Measurements from ENCODE around the gene LGALS7B. TPM values are rescaled to one million over a fixed set of nuclear protein-coding genes. Genes with fewer than 3 reads are reported as not detected.
A peak's percentile ranks its signal among the peaks of the same experiment; 100 is the strongest.

Gene LGALS7B
- total RNA-seq, 2 experiments from 2014 or later: not detected

GRCh38 chr19:38792250-38793111, 3.5 kb downstream of the LGALS7B start:
- Histone ChIP-seq H3K4me1 (ENCODE audit: insufficient read depth, low read length) (peaks cover 8% of the 10 kb centered on the region), H3K9me3 (ENCODE audit: control insufficient read depth in 1 of 2, insufficient read depth in 1 of 2, low read length in 2 of 2) (no peaks in the 10 kb centered on the region), H3K27me3 (ENCODE audit: control insufficient read depth in 1 of 2, insufficient read depth in 2 of 2, low read length in 2 of 2) (no peaks in the 10 kb centered on the region), H3K36me3 (ENCODE audit: insufficient read depth, low read length) (no peaks in the 10 kb centered on the region), H3K27ac (ENCODE audit: low read depth in 1 of 2, low read length in 2 of 2) (no peak overlapping the region), H3K4me3 (ENCODE audit: low read length) (peak overlapping the region; percentile 50)
- Mint-ChIP-seq H3K4me1 (ENCODE audit: low read depth) (peaks cover 5% of the 10 kb centered on the region), H3K4me3 (peak overlapping the region; percentile 78), H3K27me3 (no peaks in the 10 kb centered on the region), H3K27ac (no peak overlapping the region), H3K36me3 (ENCODE audit: low read depth) (no peaks in the 10 kb centered on the region), H3K9me3 (no peaks in the 10 kb centered on the region)
- TF ChIP-seq CTCF (IDR thresholded peaks at IDR 0.05): no peak
- DNase-seq: peak in 10 of 14 experiments; percentile 10 to 59 (median 36)
- CTCF ChIA-PET: interaction anchor here (1.0 kb wide), 1 partner anchor 23 kb away, joined by 3 read pairs; no protein-coding TSS in a partner anchor
- intact Hi-C loops (cut with DNase I, micrococcal nuclease): no loop called here
- POLR2A ChIA-PET: interaction anchor here (1.1 kb wide), 1 partner anchor 57 kb away, joined by 3 read pairs; the partner anchor contains the start of gene HNRNPL
- peak; percentile 33 for ATAC-seq (ENCODE audit: poor library complexity)

GRCh38 chr19:38793177-38793576, 4.2 kb downstream of the LGALS7B start:
- intact Hi-C loops (cut with DNase I, micrococcal nuclease): no loop called here

GRCh38 chr19:38793671-38794070, 4.7 kb downstream of the LGALS7B start:
- Mint-ChIP-seq H3K27ac (no peak overlapping the region), H3K27me3 (no peaks in the 10 kb centered on the region), H3K9me3 (no peaks in the 10 kb centered on the region), H3K36me3 (ENCODE audit: low read depth) (no peaks in the 10 kb centered on the region), H3K4me3 (peak overlapping the region; percentile 78), H3K4me1 (ENCODE audit: low read depth) (peaks cover 5% of the 10 kb centered on the region)
- H3K4me3 ChIP-seq (ENCODE audit: low read length): no peak overlapping the region
- peaks cover 8% of the 10 kb centered on the region for H3K4me1 ChIP-seq (ENCODE audit: insufficient read depth, low read length)
- no peaks in the 10 kb centered on the region for H3K9me3 ChIP-seq (ENCODE audit: control insufficient read depth in 1 of 2, insufficient read depth in 1 of 2, low read length in 2 of 2)
- DNase-seq (no peak), ATAC-seq (ENCODE audit: poor library complexity) (no peak)
- H3K27me3 ChIP-seq (ENCODE audit: control insufficient read depth in 1 of 2, insufficient read depth in 2 of 2, low read length in 2 of 2): no peaks in the 10 kb centered on the region
- POLR2A ChIA-PET: no interaction called here
- no peaks in the 10 kb centered on the region for H3K36me3 ChIP-seq (ENCODE audit: insufficient read depth, low read length)
- no peak for TF ChIP-seq CTCF (IDR thresholded peaks at IDR 0.05)
- H3K27ac ChIP-seq (ENCODE audit: low read depth in 1 of 2, low read length in 2 of 2): no peak overlapping the region
- intact Hi-C loops (cut with DNase I, micrococcal nuclease): loop anchor here in 1 of 2 experiments (2.0 kb wide), 1 partner anchor 19 kb away; no protein-coding TSS in a partner anchor
- CTCF ChIA-PET: no interaction called here

More at GRCh38 chr19:38793177-38793576, 4.2 kb downstream of the LGALS7B start:
- H3K36me3 Mint-ChIP-seq (ENCODE audit: low read depth): no peaks in the 10 kb centered on the region
- CTCF ChIA-PET: interaction anchor here (1.0 kb wide), 1 partner anchor 23 kb away, joined by 3 read pairs; no protein-coding TSS in a partner anchor
- peak overlapping the region; percentile 78 for H3K4me3 Mint-ChIP-seq
- TF ChIP-seq CTCF (IDR thresholded peaks at IDR 0.05): no peak
- no peaks in the 10 kb centered on the region for H3K27me3 ChIP-seq (ENCODE audit: control insufficient read depth in 1 of 2, insufficient read depth in 2 of 2, low read length in 2 of 2)
- H3K36me3 ChIP-seq (ENCODE audit: insufficient read depth, low read length): no peaks in the 10 kb centered on the region
- POLR2A ChIA-PET: no interaction called here
- no peak overlapping the region for H3K27ac Mint-ChIP-seq
- no peak overlapping the region for H3K4me3 ChIP-seq (ENCODE audit: low read length)
- no peaks in the 10 kb centered on the region for H3K9me3 Mint-ChIP-seq
- peaks cover 8% of the 10 kb centered on the region for H3K4me1 ChIP-seq (ENCODE audit: insufficient read depth, low read length)
- H3K27me3 Mint-ChIP-seq: no peaks in the 10 kb centered on the region
- no peak for ATAC-seq (ENCODE audit: poor library complexity)
- H3K9me3 ChIP-seq (ENCODE audit: control insufficient read depth in 1 of 2, insufficient read depth in 1 of 2, low read length in 2 of 2): no peaks in the 10 kb centered on the region
- no peak for DNase-seq
- no peak overlapping the region for H3K27ac ChIP-seq (ENCODE audit: low read depth in 1 of 2, low read length in 2 of 2)
- H3K4me1 Mint-ChIP-seq (ENCODE audit: low read depth): peaks cover 5% of the 10 kb centered on the region
